K562 (cell line): ENCODE measurements around the gene SLC38A8. TPM values are rescaled to one million over a fixed set of nuclear protein-coding genes. Genes with fewer than 3 reads are reported as not detected.
A peak's percentile ranks its signal among the peaks of the same experiment; 100 is the strongest.

ENCODE experiments used
- ATAC-seq: fragments of 200-7000 bp; cut with Tn5 transposase; 3 replicates; pipeline ENCODE4 v1.9.1; 2020; ENCODE audit warnings: moderate library complexity
- BruUV-seq: library from RNA; stranded (reverse); fragments of 400-500 nt; replicated peaks from 2 replicates; lab custom pipeline; 2021; lab: Mats Ljungman, UMichigan
- CTCF ChIA-PET: fragments of 300-600 bp; formaldehyde crosslinking; extraction: SDS; loops from one replicate; lab custom pipeline; 2021; ENCODE audit warnings: low intra/inter-chr PET ratio; lab: Yijun Ruan, JAX
- POLR2A ChIA-PET: fragments of 300-600, 350-650 bp; sonication (Branson Sonifier 250); formaldehyde crosslinking; extraction: SDS; loops from one replicate; lab custom pipeline; 2021; ENCODE audit warnings: antibody characterized with exemption, inconsistent platforms; lab: Yijun Ruan, JAX
- DNase-seq, 4 experiments: peaks; one replicate each; pipeline versions ENCODE4 v3.0.0 to v3.0.0-alpha.2; 2011 to 2018; ENCODE audit warnings: low spot score in 3 of 4, mixed read lengths in 3 of 4; ENCODE audit errors: extremely low read depth in 1 of 4
- FAIRE-seq: peaks from 2 replicates; lab custom pipeline; 2011; peaks lifted over from hg19 to GRCh38; lab: Jason Lieb, UNC
- H2AFZ ChIP-seq: 2 replicates; pipeline ENCODE4 v1.6.0; 2011; ENCODE audit warnings: low read depth, low read length, control low read depth, inconsistent platforms
- H3K27ac ChIP-seq: fragments of 200-600 bp; 3 replicates; pipeline ENCODE4 v1.8.0; 2011; ENCODE audit warnings: low read depth, mild to moderate bottlenecking, control low read depth, inconsistent platforms, low read length, moderate library complexity, mixed read lengths; ENCODE audit errors: extremely low read depth
- H3K27me3 ChIP-seq, 2 experiments: fragments of 300-600 bp in 1 of 2; 2 replicates in 1 of 2; 3 replicates in 1 of 2; pipeline versions ENCODE4 v1.6.0 to v1.8.0; 2011; ENCODE audit warnings: inconsistent platforms in 2 of 2, low read length in 2 of 2, mild to moderate bottlenecking in 1 of 2, mixed read lengths in 1 of 2, moderate library complexity in 1 of 2; ENCODE audit not compliant: control insufficient read depth in 2 of 2, insufficient read depth in 2 of 2
- H3K36me3 ChIP-seq: fragments of 300-600 bp; 3 replicates; pipeline ENCODE4 v1.8.0; 2011; ENCODE audit warnings: mild to moderate bottlenecking, low read length, inconsistent platforms; ENCODE audit not compliant: control insufficient read depth, insufficient read depth
- H3K4me1 ChIP-seq, 2 experiments: fragments of 200-600 bp in 1 of 2; replicated peaks in 1 of 2; 2 replicates in 1 of 2; 3 replicates in 1 of 2; pipeline versions ENCODE4 v1.5.1 to v1.8.0; 2011; ENCODE audit warnings: inconsistent platforms in 2 of 2, low read length in 2 of 2, mild to moderate bottlenecking in 1 of 2, mixed read lengths in 1 of 2, moderate library complexity in 1 of 2; ENCODE audit not compliant: control insufficient read depth in 2 of 2, insufficient read depth in 2 of 2
- H3K4me2 ChIP-seq: 2 replicates; pipeline ENCODE4 v1.6.1; 2011; ENCODE audit warnings: low read length, control low read depth, inconsistent platforms, mixed read lengths; ENCODE audit not compliant: insufficient read depth
- H3K4me3 ChIP-seq: fragments of 200-600 bp; sonication (generic), shearing (Covaris generic); 2 replicates; pipeline ENCODE4 v1.5.1; 2016; ENCODE audit warnings: control low read depth, inconsistent platforms
- H3K79me2 ChIP-seq: fragments of 200-600 bp; 3 replicates; pipeline ENCODE4 v1.8.0; 2011; ENCODE audit warnings: low read length, inconsistent platforms; ENCODE audit not compliant: control insufficient read depth, insufficient read depth
- H3K9ac ChIP-seq, 2 experiments: 2 replicates each; pipeline versions ENCODE4 v1.6.0 to v1.6.1; 2011; ENCODE audit warnings: low read depth in 2 of 2, low read length in 2 of 2, control low read depth in 1 of 2, inconsistent platforms in 1 of 2, mild to moderate bottlenecking in 1 of 2, mixed read lengths in 1 of 2; ENCODE audit not compliant: insufficient read depth in 1 of 2
- H3K9me1 ChIP-seq: one replicate; pipeline ENCODE4 v1.6.0; 2011; ENCODE audit warnings: inconsistent platforms, mild to moderate bottlenecking, low read length, moderate library complexity; ENCODE audit not compliant: control insufficient read depth, insufficient read depth
- H3K9me3 ChIP-seq: replicated peaks from 2 replicates; pipeline ENCODE4 v1.5.1; 2011; ENCODE audit warnings: low read depth, low read length, inconsistent platforms; ENCODE audit not compliant: control insufficient read depth, insufficient read depth
- H4K20me1 ChIP-seq: replicated peaks from 2 replicates; pipeline ENCODE4 v1.6.1; 2011; ENCODE audit warnings: low read length, inconsistent platforms, mixed read lengths; ENCODE audit not compliant: control insufficient read depth, insufficient read depth
- CHD1 ChIP-seq: fragments of 200-600 bp; sonication (generic); IDR thresholded peaks from one replicate; pipeline ENCODE4 v1.6.1; 2012; ENCODE audit warnings: mild to moderate bottlenecking, moderate library complexity, low read length, inconsistent platforms
- ELF2 ChIP-seq: fragments of 250-450 bp; sonication (Bioruptor Pico); IDR thresholded peaks from 2 replicates; pipeline ENCODE4 v1.5.0; 2021; ENCODE audit warnings: mild to moderate bottlenecking
- ESRRB ChIP-seq: fragments of 250-450 bp; sonication (Bioruptor Pico); IDR thresholded peaks from 2 replicates; pipeline ENCODE4 v1.5.0; 2020; ENCODE audit warnings: mild to moderate bottlenecking, moderate library complexity, borderline replicate concordance
- EZH2 ChIP-seq: IDR thresholded peaks from 2 replicates; pipeline ENCODE4 v1.6.1; 2012; ENCODE audit warnings: low read depth, mild to moderate bottlenecking, inconsistent platforms, low read length, borderline replicate concordance
- FOXA1 ChIP-seq: fragments of 450-650 bp; IDR thresholded peaks from 2 replicates; pipeline ENCODE4 v1.6.1; 2016; ENCODE audit warnings: mild to moderate bottlenecking, borderline replicate concordance
- GTF2F1 ChIP-seq: IDR thresholded peaks from 2 replicates; pipeline ENCODE4 v1.6.1; 2011; ENCODE audit warnings: low read depth, low read length, improper control_type of control experiment
- HES1 ChIP-seq: fragments of 450-650 bp; IDR thresholded peaks from 2 replicates; pipeline ENCODE4 v1.6.1; 2016; ENCODE audit warnings: low read depth, mild to moderate bottlenecking, moderate library complexity
- MYBL2 ChIP-seq, 2 experiments: fragments of 450-650 bp in 1 of 2; sonication (generic) in 1 of 2; formaldehyde crosslinking in 1 of 2; IDR thresholded peaks; 2 replicates each; pipeline versions ENCODE4 v1.6.1 to v1.8.1; 2017 to 2022; ENCODE audit warnings: borderline replicate concordance in 1 of 2, inconsistent platforms in 1 of 2, low read depth in 1 of 2, mild to moderate bottlenecking in 1 of 2, missing genetic modification reagents in 1 of 2, moderate library complexity in 1 of 2
- RBM15 ChIP-seq: fragments of 200-400 bp; formaldehyde crosslinking; IDR thresholded peaks from 2 replicates; pipeline ENCODE4 v1.6.1; 2018; ENCODE audit warnings: mild to moderate bottlenecking, low read length, moderate library complexity; ENCODE audit not compliant: insufficient read depth
- SP2 ChIP-seq: IDR thresholded peaks from 2 replicates; pipeline ENCODE4 v1.6.1; 2011; ENCODE audit warnings: mild to moderate bottlenecking, low read depth, low read length, moderate library complexity; ENCODE audit not compliant: poor library complexity, severe bottlenecking; ENCODE audit errors: extremely low read depth
- ZFPM2 ChIP-seq: fragments of 250-450 bp; sonication (Bioruptor Pico); IDR thresholded peaks from 2 replicates; pipeline ENCODE4 v1.5.1; 2022; ENCODE audit warnings: mild to moderate bottlenecking
- ZKSCAN3 ChIP-seq: fragments of 250-450 bp; sonication (Bioruptor Pico); IDR thresholded peaks from 2 replicates; pipeline ENCODE4 v1.4.0; 2020
- ZNF146 ChIP-seq: IDR thresholded peaks from one replicate; pipeline ENCODE4 v1.6.1; 2018; ENCODE audit warnings: missing compliant biosample characterization; ENCODE audit not compliant: unreplicated experiment
- ZNF197 ChIP-seq: fragments of 200-800 bp; sonication (Bioruptor generic); IDR thresholded peaks from 2 replicates; pipeline ENCODE4 v1.6.1; 2016; ENCODE audit warnings: low read depth, missing genetic modification characterization, missing compliant biosample characterization
- WGBS: fragments of 100-300 bp; shearing (Covaris generic); methylation state at CpG from one replicate; pipeline ENCODE4 v1.1.6; 2016; ENCODE audit warnings: low coverage, mixed read lengths; ENCODE audit not compliant: insufficient coverage; ENCODE audit errors: missing lambda C conversion rate; 5-methylcytosine and 5-hydroxymethylcytosine counted together
- in situ Hi-C: fragments of 300-500 bp; cut with MboI; formaldehyde crosslinking; loops from 4 replicates; pipeline ENCODE4 v1.15.0; 2018; ENCODE audit warnings: inconsistent platforms, mixed read lengths
- intact Hi-C: fragments of 100-400 bp; cut with micrococcal nuclease; formaldehyde crosslinking; loops from 2 replicates; pipeline ENCODE4 v1.14.2; 2022
- polyA plus RNA-seq, 8 experiments: library from polyadenylated mRNA; depleted of rRNA in 4 of 8; stranded (reverse) in 5 of 8; unstranded in 3 of 8; fragments of >200 nt; fragmentation: Nextera tagmentation in 2 of 8; fragmentation: Illumina TruSeq in 1 of 8; extraction: Ambion mirVana in 2 of 8; extraction: Trizol in 1 of 8; gene quantifications; 2 replicates each; pipeline versions ENCODE4 v1.2.1 to v1.2.3, GENCODE V29; 2011 to 2014; ENCODE audit warnings: inconsistent platforms in 1 of 8, missing spikeins in 1 of 8
- total RNA-seq, 7 experiments: library from RNA; depleted of rRNA in 6 of 7; stranded (reverse); fragments of >200 nt in 6 of 7; fragmentation: Illumina TruSeq in 2 of 7; extraction: Trizol in 2 of 7; gene quantifications; 2 replicates each; pipeline versions ENCODE4 v1.2.1 to v1.2.3, GENCODE V29; 2011 to 2021; ENCODE audit warnings: low replicate concordance in 1 of 7
- TF ChIP-seq, protein P1 (sequence below), 2 experiments: IDR thresholded peaks; 2 replicates each; pipeline ENCODE4 v1.6.1; 2011; ENCODE audit warnings: borderline replicate concordance in 1 of 2, control low read depth in 1 of 2, low read depth in 1 of 2, low read length in 1 of 2, mild to moderate bottlenecking in 1 of 2, mixed read lengths in 1 of 2, moderate library complexity in 1 of 2; ENCODE audit not compliant: insufficient read depth in 1 of 2, insufficient read length in 1 of 2, poor library complexity in 1 of 2, severe bottlenecking in 1 of 2; ENCODE audit errors: extremely low read depth in 1 of 2

The SLC38A8 gene
- total and polyA plus RNA-seq, 9 of the 15 experiments (the other 6 are each of a cell fraction or from before 2014, with no cell fraction given): 0.28 TPM; not detected in 8

- TF ChIP-seq ESRRB (no peak), ZNF146 (CRISPR knock-in tag) (no peak), HES1 (no peak), ZNF197 (CRISPR knock-in tag) (no peak), GTF2F1 (no peak), CHD1 (no peak), ZKSCAN3 (CRISPR knock-in tag) (no peak)
- TF ChIP-seq, all 486 proteins: peak for 0
Measured at GRCh38 chr16:84041881-84042280, 714 bp downstream of the SLC38A8 start (continued).

DNA sequence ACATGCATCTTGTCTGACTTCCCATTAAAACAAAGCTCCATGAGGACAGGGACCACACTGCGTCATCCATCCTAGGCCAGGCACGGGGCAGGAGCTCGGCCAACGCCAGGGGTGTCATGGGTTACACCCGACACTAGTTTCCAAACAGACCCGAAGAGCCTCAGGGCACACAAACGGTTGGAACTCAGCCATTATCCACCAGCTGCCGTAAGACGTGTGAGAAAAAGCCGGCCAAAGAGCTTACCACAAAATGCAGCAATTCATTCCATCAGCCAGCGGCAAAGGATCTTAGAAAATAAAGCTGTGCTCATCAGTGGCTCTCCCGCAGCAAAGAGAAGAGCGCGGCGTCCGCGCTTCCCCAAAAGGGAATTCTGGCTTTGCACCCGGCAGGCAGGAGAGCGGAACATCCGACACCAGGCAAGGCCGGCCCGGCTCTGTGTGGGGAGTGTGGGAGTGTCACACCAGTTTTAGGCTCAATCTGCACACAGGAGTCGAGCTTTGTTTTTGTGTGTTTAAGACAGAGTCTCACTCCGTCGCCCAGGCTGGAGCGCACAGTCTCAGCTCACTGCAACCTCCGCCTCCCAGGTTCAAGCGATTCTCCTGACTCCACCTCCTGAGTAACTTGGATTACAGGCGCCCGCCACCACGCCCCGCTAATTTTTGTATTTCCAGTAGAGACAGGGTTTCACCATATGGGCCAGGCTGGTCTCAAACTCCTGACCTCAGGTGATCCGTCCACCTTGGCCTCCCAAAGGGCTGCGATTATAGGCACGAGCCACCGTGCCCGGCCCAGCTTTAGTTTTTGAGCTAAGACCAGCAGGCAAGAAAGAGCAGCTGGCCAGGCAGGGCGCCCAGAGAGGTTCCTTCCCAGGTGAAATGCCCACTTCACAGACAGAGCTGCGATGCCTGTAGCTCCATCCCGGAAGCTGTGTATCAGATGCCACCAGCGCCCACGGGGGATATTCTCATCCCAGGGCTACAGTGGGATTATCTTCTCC is 1.5 kb downstream of the SLC38A8 start:
- no peak for ATAC-seq
- ChIA-PET CTCF (interaction anchor here (0.6 kb wide), 1 partner anchor 79 kb away, joined by 3 read pairs; no protein-coding TSS in a partner anchor), POLR2A (interaction anchor here (0.6 to 2.0 kb wide), 13 partner anchors 11 to 68 kb away, joined by 3 to 9 read pairs (median 4); no protein-coding TSS in a partner anchor)
- Histone ChIP-seq H3K9me3 (no peaks in the 10 kb centered on the region), H4K20me1 (peaks cover 43% of the 10 kb centered on the region; the same call in 1 of the 2 replicates), H3K79me2 (no peaks in the 10 kb centered on the region), H3K27me3 (peaks cover 54 to 70% of the 10 kb centered on the region in 2 experiments), H3K9ac (no peak overlapping the region), H2AFZ (no peak overlapping the region), H3K27ac (no peak overlapping the region), H3K36me3 (no peaks in the 10 kb centered on the region), H3K4me3 (no peak overlapping the region), H3K4me2 (no peak overlapping the region), H3K9me1 (peaks cover 11% of the 10 kb centered on the region), H3K4me1 (peaks cover 16 to 32% of the 10 kb centered on the region in 2 experiments)
- FAIRE-seq: no peak
- no TSS peak for BruUV-seq
- WGBS: 21% methylated on average over 41 of the region's 42 CpGs
- intact Hi-C loops (no loop called here), in situ Hi-C loops (loop anchor here (10.0 kb wide), 1 partner anchor 66 kb away; no protein-coding TSS in a partner anchor)
- no peak for DNase-seq
- TF ChIP-seq ELF2: no peak
- 0 out of 2 replicates have a peak, but pooled peaks have one; percentile 52 for TF ChIP-seq EZH2
- no peak for TF ChIP-seq MYBL2 (IDR thresholded peaks at IDR 0.05; ENCODE audit: low read depth)
- TF ChIP-seq MYBL2 (CRISPR knock-in tag; IDR thresholded peaks at IDR 0.05; ENCODE audit: borderline replicate concordance): no peak
- TF ChIP-seq, protein P1, sequence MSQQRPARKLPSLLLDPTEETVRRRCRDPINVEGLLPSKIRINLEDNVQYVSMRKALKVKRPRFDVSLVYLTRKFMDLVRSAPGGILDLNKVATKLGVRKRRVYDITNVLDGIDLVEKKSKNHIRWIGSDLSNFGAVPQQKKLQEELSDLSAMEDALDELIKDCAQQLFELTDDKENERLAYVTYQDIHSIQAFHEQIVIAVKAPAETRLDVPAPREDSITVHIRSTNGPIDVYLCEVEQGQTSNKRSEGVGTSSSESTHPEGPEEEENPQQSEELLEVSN (IDR thresholded peaks at IDR 0.05; ENCODE audit: borderline replicate concordance in 1 of 2, extremely low read depth in 1 of 2, insufficient read depth in 1 of 2, insufficient read length in 1 of 2, low read depth in 1 of 2, low read length in 1 of 2, poor library complexity in 1 of 2, severe bottlenecking in 1 of 2): peak in 1 of 2 experiments; percentile 4
- TF ChIP-seq FOXA1: no peak
- TF ChIP-seq SP2: no peak
- no peak for TF ChIP-seq ZFPM2 (CRISPR knock-in tag)
- TF ChIP-seq RBM15: no peak
